Measurements from ENCODE around the gene ADIPOR2. TPM values are rescaled to one million over a fixed set of nuclear protein-coding genes. Genes with fewer than 3 reads are reported as not detected.
"Not testable (repeated sequence)": the region's sequence is repeated elsewhere in the genome, so short reads cannot be mapped to it uniquely, and the experiment has no call there.

The ADIPOR2 gene
- total RNA-seq, 1 experiment from 2014 or later: 84.0 TPM

DNA sequence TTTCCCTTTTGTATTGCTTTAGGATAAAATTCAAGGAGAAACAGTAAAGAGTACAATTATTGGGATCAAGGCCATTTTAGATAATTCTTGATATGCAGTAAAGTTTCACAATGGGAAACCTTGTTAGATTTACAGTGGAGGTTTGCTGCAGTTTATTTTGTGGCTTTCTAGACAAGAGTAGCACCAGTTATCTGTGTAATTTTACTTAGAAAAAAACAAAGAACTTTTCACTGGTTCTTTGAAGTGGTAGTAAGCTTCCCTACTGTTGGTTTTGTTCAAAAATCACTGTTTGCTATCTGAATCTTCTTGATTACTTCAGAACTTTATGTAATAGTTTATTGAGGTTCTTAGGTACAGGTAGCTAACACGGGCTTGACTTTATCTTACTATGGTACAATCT, 42.0 kb downstream of the ADIPOR2 start:
- TF ChIP-seq, protein P1, sequence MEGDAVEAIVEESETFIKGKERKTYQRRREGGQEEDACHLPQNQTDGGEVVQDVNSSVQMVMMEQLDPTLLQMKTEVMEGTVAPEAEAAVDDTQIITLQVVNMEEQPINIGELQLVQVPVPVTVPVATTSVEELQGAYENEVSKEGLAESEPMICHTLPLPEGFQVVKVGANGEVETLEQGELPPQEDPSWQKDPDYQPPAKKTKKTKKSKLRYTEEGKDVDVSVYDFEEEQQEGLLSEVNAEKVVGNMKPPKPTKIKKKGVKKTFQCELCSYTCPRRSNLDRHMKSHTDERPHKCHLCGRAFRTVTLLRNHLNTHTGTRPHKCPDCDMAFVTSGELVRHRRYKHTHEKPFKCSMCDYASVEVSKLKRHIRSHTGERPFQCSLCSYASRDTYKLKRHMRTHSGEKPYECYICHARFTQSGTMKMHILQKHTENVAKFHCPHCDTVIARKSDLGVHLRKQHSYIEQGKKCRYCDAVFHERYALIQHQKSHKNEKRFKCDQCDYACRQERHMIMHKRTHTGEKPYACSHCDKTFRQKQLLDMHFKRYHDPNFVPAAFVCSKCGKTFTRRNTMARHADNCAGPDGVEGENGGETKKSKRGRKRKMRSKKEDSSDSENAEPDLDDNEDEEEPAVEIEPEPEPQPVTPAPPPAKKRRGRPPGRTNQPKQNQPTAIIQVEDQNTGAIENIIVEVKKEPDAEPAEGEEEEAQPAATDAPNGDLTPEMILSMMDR (conservative IDR thresholded peaks at IDR 0.05; ENCODE audit: low read depth, low read length): no peak
- no peak for TF ChIP-seq EZH2 (IDR thresholded peaks at IDR 0.05; ENCODE audit: borderline replicate concordance, low read depth, low read length, poor library complexity, severe bottlenecking)
- CTCF ChIA-PET: no interaction called here
- intact Hi-C loops (cut with micrococcal nuclease; ENCODE audit: unreplicated experiment): no loop called here

DNA sequence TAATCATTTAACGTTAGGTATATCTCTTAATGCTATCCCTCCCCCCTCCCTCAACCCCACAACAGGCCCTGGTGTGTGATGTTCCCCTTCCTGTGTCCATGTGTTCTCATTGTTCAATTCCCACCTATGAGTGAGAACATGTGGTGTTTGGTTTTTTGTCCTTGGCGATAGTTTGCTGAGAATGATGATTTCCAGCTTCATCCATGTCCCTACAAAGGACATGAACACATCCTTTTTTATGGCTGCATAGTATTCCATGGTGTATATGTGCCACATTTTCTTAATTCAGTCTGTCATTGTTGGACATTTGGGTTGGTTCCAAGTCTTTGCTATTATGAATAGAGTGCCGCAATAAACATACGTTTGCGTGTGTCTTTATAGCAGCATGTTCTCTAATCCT, 42.8 kb downstream of the ADIPOR2 start:
- H3K4me3 ChIP-seq (ENCODE audit: low read depth, low read length, poor library complexity, severe bottlenecking); BruUV-seq (replicated peaks); CTCF ChIA-PET; intact Hi-C loops (cut with micrococcal nuclease; ENCODE audit: unreplicated experiment); DNase-seq (ENCODE audit: low spot score); H3K27ac ChIP-seq (ENCODE audit: low read depth, low read length, poor library complexity, severe bottlenecking); H3K4me1 ChIP-seq (ENCODE audit: insufficient read depth, low read length, poor library complexity, severe bottlenecking); H3K27me3 ChIP-seq (replicated peaks; ENCODE audit: insufficient read depth, low read depth, low read length, poor library complexity); H3K9me3 ChIP-seq (ENCODE audit: low read depth, low read length, poor library complexity, severe bottlenecking); H3K36me3 ChIP-seq (ENCODE audit: insufficient read depth, low read length, poor library complexity, severe bottlenecking); POLR2A ChIA-PET (ENCODE audit: low non-redundant PET): not testable (repeated sequence)

More for the DNA sequence above, 42.0 kb downstream of the ADIPOR2 start:
- Histone ChIP-seq H3K27me3 (replicated peaks; ENCODE audit: insufficient read depth, low read depth, low read length, poor library complexity) (no peaks in the 10 kb centered on the region), H3K36me3 (ENCODE audit: insufficient read depth, low read length, poor library complexity, severe bottlenecking) (no peaks in the 10 kb centered on the region), H3K4me1 (ENCODE audit: insufficient read depth, low read length, poor library complexity, severe bottlenecking) (no peaks in the 10 kb centered on the region), H3K9me3 (ENCODE audit: low read depth, low read length, poor library complexity, severe bottlenecking) (no peaks in the 10 kb centered on the region), H3K4me3 (ENCODE audit: low read depth, low read length, poor library complexity, severe bottlenecking) (no peak overlapping the region), H3K27ac (ENCODE audit: low read depth, low read length, poor library complexity, severe bottlenecking) (no peak overlapping the region)
- POLR2A ChIA-PET (ENCODE audit: low non-redundant PET): no interaction called here
- no TSS peak for BruUV-seq (replicated peaks)
- no peak for DNase-seq (ENCODE audit: low spot score)

DNA sequence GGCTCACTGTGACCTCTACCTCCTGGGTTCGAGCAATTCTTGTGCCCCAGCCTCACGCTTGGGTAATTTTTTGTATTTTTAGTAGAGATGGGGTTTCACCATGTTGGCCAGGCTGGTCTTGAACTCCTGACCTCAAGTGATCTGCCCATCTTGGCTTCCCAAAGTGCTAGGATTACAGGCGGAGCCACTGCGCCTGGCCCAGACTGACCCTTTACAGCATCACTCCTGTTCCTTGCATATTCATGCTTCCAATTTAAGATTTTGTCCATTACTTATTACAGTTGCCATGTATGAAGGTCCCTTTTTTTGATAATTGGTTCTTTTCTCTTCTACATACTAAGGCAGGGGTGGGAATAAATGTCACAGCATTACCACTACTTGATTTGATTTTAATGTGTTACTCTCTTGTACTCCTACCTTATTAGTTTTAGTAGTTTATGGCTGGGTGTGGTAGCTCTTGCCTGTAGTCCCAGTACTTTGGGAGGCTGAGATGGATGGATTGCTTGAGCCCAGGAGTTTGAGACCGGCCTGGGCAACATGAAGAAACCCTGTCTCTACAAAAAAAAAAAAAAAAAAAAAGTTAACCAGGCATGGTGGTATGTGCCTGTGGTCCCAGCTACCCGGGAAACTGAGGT, 46.9 kb downstream of the ADIPOR2 start:
- no peak overlapping the region for H3K27ac ChIP-seq (ENCODE audit: low read depth, low read length, poor library complexity, severe bottlenecking)
- CTCF ChIA-PET: no interaction called here
- H3K36me3 ChIP-seq (ENCODE audit: insufficient read depth, low read length, poor library complexity, severe bottlenecking): no peaks in the 10 kb centered on the region
- no peak for DNase-seq (ENCODE audit: low spot score)
- POLR2A ChIA-PET (ENCODE audit: low non-redundant PET): interaction anchor here (0.7 kb wide), 1 partner anchor 837 kb away, joined by 15 read pairs; no protein-coding TSS in a partner anchor
- H3K4me3 ChIP-seq (ENCODE audit: low read depth, low read length, poor library complexity, severe bottlenecking): no peak overlapping the region
- no peaks in the 10 kb centered on the region for H3K27me3 ChIP-seq (replicated peaks; ENCODE audit: insufficient read depth, low read depth, low read length, poor library complexity)
- intact Hi-C loops (cut with micrococcal nuclease; ENCODE audit: unreplicated experiment): no loop called here
- no TSS peak for BruUV-seq (replicated peaks)
- H3K4me1 ChIP-seq (ENCODE audit: insufficient read depth, low read length, poor library complexity, severe bottlenecking): peaks cover 21% of the 10 kb centered on the region
- no peak for TF ChIP-seq EZH2 (IDR thresholded peaks at IDR 0.05; ENCODE audit: borderline replicate concordance, low read depth, low read length, poor library complexity, severe bottlenecking)
- TF ChIP-seq, protein P1 (conservative IDR thresholded peaks at IDR 0.05; ENCODE audit: low read depth, low read length): no peak
- H3K9me3 ChIP-seq (ENCODE audit: low read depth, low read length, poor library complexity, severe bottlenecking): no peaks in the 10 kb centered on the region

DNA sequence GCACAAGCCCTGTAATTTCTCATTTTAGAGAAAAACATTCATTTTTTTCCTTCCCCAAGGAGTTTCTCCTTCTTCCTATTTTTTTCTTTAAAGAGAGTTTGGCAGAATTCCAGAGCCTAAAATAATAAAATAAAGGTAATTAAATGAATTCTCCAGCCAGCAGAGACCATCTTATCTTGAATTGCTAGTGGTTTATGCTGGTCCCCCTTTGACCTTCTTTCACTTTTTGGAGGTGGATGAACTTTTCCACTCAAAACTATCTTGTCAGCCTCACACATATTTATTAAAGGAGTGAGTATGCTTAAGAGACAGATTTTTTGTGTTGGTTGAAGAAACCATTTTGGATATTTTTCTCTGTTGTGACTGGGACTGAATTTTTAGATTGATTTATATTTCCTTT, 47.6 kb downstream of the ADIPOR2 start:
- intact Hi-C loops (cut with micrococcal nuclease; ENCODE audit: unreplicated experiment): no loop called here

More for the DNA sequence above, 47.6 kb downstream of the ADIPOR2 start:
- H3K4me3 ChIP-seq (ENCODE audit: low read depth, low read length, poor library complexity, severe bottlenecking): no peak overlapping the region
- no peaks in the 10 kb centered on the region for H3K27me3 ChIP-seq (replicated peaks; ENCODE audit: insufficient read depth, low read depth, low read length, poor library complexity)
- no peak for DNase-seq (ENCODE audit: low spot score)
- ChIA-PET CTCF (no interaction called here), POLR2A (ENCODE audit: low non-redundant PET) (no interaction called here)
- peaks cover 21% of the 10 kb centered on the region for H3K4me1 ChIP-seq (ENCODE audit: insufficient read depth, low read length, poor library complexity, severe bottlenecking)
- no peaks in the 10 kb centered on the region for H3K36me3 ChIP-seq (ENCODE audit: insufficient read depth, low read length, poor library complexity, severe bottlenecking)
- no peak overlapping the region for H3K27ac ChIP-seq (ENCODE audit: low read depth, low read length, poor library complexity, severe bottlenecking)
- BruUV-seq (replicated peaks): no TSS peak
- TF ChIP-seq, protein P1 (conservative IDR thresholded peaks at IDR 0.05; ENCODE audit: low read depth, low read length): no peak
- TF ChIP-seq EZH2 (IDR thresholded peaks at IDR 0.05; ENCODE audit: borderline replicate concordance, low read depth, low read length, poor library complexity, severe bottlenecking): no peak
- no peaks in the 10 kb centered on the region for H3K9me3 ChIP-seq (ENCODE audit: low read depth, low read length, poor library complexity, severe bottlenecking)

Measured in A673 (cell line).